Trophoblast cell (in vitro differentiated cells and primary cell): Measurements from ENCODE around the gene SIRPA.

Experiments
- DNase-seq, 2 donors: peaks; one replicate each; pipeline ENCODE4 v3.0.0-alpha.2; 2016
- H2AFZ ChIP-seq: 2 replicates; pipeline ENCODE4 v1.6.1; 2013; ENCODE audit warnings: low read length, moderate library complexity, mild to moderate bottlenecking; ENCODE audit not compliant: insufficient read depth, poor library complexity
- H2AK5ac ChIP-seq: 2 replicates; pipeline ENCODE4 v1.6.1; 2013; ENCODE audit warnings: mild to moderate bottlenecking, low read length
- H2BK120ac ChIP-seq: 2 replicates; pipeline ENCODE4 v1.6.1; 2013; ENCODE audit warnings: low read length, mild to moderate bottlenecking, moderate library complexity; ENCODE audit not compliant: insufficient read depth, poor library complexity
- H2BK12ac ChIP-seq: 2 replicates; pipeline ENCODE4 v1.6.1; 2013; ENCODE audit warnings: mild to moderate bottlenecking, low read length, moderate library complexity
- H2BK5ac ChIP-seq: 2 replicates; pipeline ENCODE4 v1.6.1; 2013; ENCODE audit warnings: low read length, low read depth, moderate library complexity, mild to moderate bottlenecking; ENCODE audit not compliant: poor library complexity
- H3K14ac ChIP-seq: 2 replicates; pipeline ENCODE4 v1.6.1; 2013; ENCODE audit warnings: mild to moderate bottlenecking, low read length
- H3K18ac ChIP-seq: 2 replicates; pipeline ENCODE4 v1.6.1; 2013; ENCODE audit warnings: mild to moderate bottlenecking, low read length
- H3K23ac ChIP-seq: 2 replicates; pipeline ENCODE4 v1.6.1; 2013; ENCODE audit warnings: low read length
- H3K27ac ChIP-seq: 2 replicates; pipeline ENCODE4 v1.5.1; 2013; ENCODE audit warnings: low read depth, mild to moderate bottlenecking, inconsistent platforms, low read length, moderate library complexity
- H3K27me3 ChIP-seq: 2 replicates; pipeline ENCODE4 v1.6.1; 2013; ENCODE audit warnings: inconsistent platforms, mild to moderate bottlenecking, low read length, moderate library complexity; ENCODE audit not compliant: insufficient read depth
- H3K36me3 ChIP-seq, 2 experiments: 1 replicate in 1 of 2; 2 replicates in 1 of 2; pipeline ENCODE4 v1.6.1; 2013; ENCODE audit warnings: low read length in 2 of 2, mild to moderate bottlenecking in 2 of 2, moderate library complexity in 1 of 2; ENCODE audit not compliant: insufficient read depth in 2 of 2, control insufficient read depth in 1 of 2
- H3K4ac ChIP-seq: 2 replicates; pipeline ENCODE4 v1.6.1; 2013; ENCODE audit warnings: low read depth, mild to moderate bottlenecking, low read length, moderate library complexity
- H3K4me1 ChIP-seq, 2 experiments: 1 replicate in 1 of 2; 2 replicates in 1 of 2; pipeline ENCODE4 v1.6.1; 2013; ENCODE audit warnings: low read length in 2 of 2, mild to moderate bottlenecking in 2 of 2, moderate library complexity in 1 of 2; ENCODE audit not compliant: insufficient read depth in 2 of 2, control insufficient read depth in 1 of 2
- H3K4me2 ChIP-seq: 2 replicates; pipeline ENCODE4 v1.6.1; 2013; ENCODE audit warnings: inconsistent platforms, mild to moderate bottlenecking, low read length, moderate library complexity
- H3K4me3 ChIP-seq: 2 replicates; pipeline ENCODE4 v1.5.1; 2013; ENCODE audit warnings: mild to moderate bottlenecking, low read depth, low read length, inconsistent platforms
- H3K79me1 ChIP-seq: one replicate; pipeline ENCODE4 v1.6.1; 2013; ENCODE audit warnings: low read length
- H3K79me2 ChIP-seq: 2 replicates; pipeline ENCODE4 v1.6.1; 2013; ENCODE audit warnings: low read length, mild to moderate bottlenecking; ENCODE audit not compliant: control insufficient read depth, insufficient read depth, poor library complexity
- H3K9ac ChIP-seq: 2 replicates; pipeline ENCODE4 v1.6.1; 2013; ENCODE audit warnings: mild to moderate bottlenecking, low read length
- H3K9me3 ChIP-seq: 2 replicates; pipeline ENCODE4 v1.6.1; 2013; ENCODE audit warnings: low read depth, mild to moderate bottlenecking, control low read depth, inconsistent platforms, low read length; ENCODE audit not compliant: insufficient read depth
- H4K12ac ChIP-seq: 2 replicates; pipeline ENCODE4 v1.6.1; 2013; ENCODE audit warnings: low read depth, mild to moderate bottlenecking, low read length, moderate library complexity
- H4K8ac ChIP-seq: 2 replicates; pipeline ENCODE4 v1.6.1; 2013; ENCODE audit warnings: low read depth, mild to moderate bottlenecking, low read length, moderate library complexity
- H4K91ac ChIP-seq: one replicate; pipeline ENCODE4 v1.6.1; 2013; ENCODE audit warnings: low read depth, mild to moderate bottlenecking, low read length, moderate library complexity
- WGBS: extraction: QIAGEN DNeasy Blood & Tissue Kit; methylation state at CpG from one replicate; pipeline ENCODE4 v1.1.7; 2013; ENCODE audit warnings: missing lambda C conversion rate; ENCODE audit not compliant: insufficient read length, insufficient coverage; ENCODE audit errors: extremely low coverage; 5-methylcytosine and 5-hydroxymethylcytosine counted together

Gene SIRPA

GRCh38 chr20:1879369-1879768 lies 15.8 kb upstream of the SIRPA start:
- Histone ChIP-seq H3K4me1 (peaks cover 0 to 2% of the 10 kb centered on the region in 2 experiments), H3K4me3 (no peak overlapping the region), H2BK12ac (no peak overlapping the region), H3K27ac (no peak overlapping the region), H3K79me1 (no peaks in the 10 kb centered on the region), H2AFZ (no peak overlapping the region), H2AK5ac (no peak overlapping the region), H3K14ac (no peak overlapping the region), H3K79me2 (no peaks in the 10 kb centered on the region), H4K91ac (no peak overlapping the region), H3K9ac (no peak overlapping the region), H2BK5ac (no peak overlapping the region), H3K4ac (no peak overlapping the region), H4K12ac (no peak overlapping the region), H3K4me2 (no peak overlapping the region), H3K27me3 (no peaks in the 10 kb centered on the region), H3K23ac (no peak overlapping the region), H4K8ac (no peak overlapping the region), H3K9me3 (no peaks in the 10 kb centered on the region), H3K36me3 (no peaks in the 10 kb centered on the region), H2BK120ac (no peak overlapping the region), H3K18ac (no peak overlapping the region)
- DNase-seq = peak in 1 of 2 donors; percentile 14
- WGBS = no CpG with 5 or more reads among the region's 9 CpGs

GRCh38 chr20:1879934-1880333 lies 15.3 kb upstream of the SIRPA start:
- Histone ChIP-seq H3K18ac (no peak overlapping the region), H3K4ac (no peak overlapping the region), H2BK12ac (no peak overlapping the region), H2AFZ (no peak overlapping the region), H3K79me2 (no peaks in the 10 kb centered on the region), H4K8ac (no peak overlapping the region), H3K23ac (no peak overlapping the region), H3K9me3 (no peaks in the 10 kb centered on the region), H3K9ac (no peak overlapping the region), H3K79me1 (no peaks in the 10 kb centered on the region), H3K36me3 (no peaks in the 10 kb centered on the region), H3K27me3 (no peaks in the 10 kb centered on the region), H2AK5ac (no peak overlapping the region), H3K4me2 (no peak overlapping the region), H3K4me3 (no peak overlapping the region), H3K27ac (no peak overlapping the region), H2BK120ac (no peak overlapping the region), H4K12ac (no peak overlapping the region), H3K4me1 (peaks cover 0 to 2% of the 10 kb centered on the region in 2 experiments), H4K91ac (no peak overlapping the region), H2BK5ac (no peak overlapping the region), H3K14ac (no peak overlapping the region)
- DNase-seq = peak in 1 of 2 donors; percentile 19
- whole genome bisulfite sequencing = no CpG with 5 or more reads among the region's 4 CpGs

- no peak for DNase-seq
- Histone ChIP-seq H3K18ac (no peak overlapping the region), H4K12ac (no peak overlapping the region), H3K23ac (no peak overlapping the region), H3K4me3 (no peak overlapping the region), H3K4me1 (peaks cover 0 to 2% of the 10 kb centered on the region in 2 experiments), H3K4ac (no peak overlapping the region), H3K79me1 (no peaks in the 10 kb centered on the region), H3K36me3 (no peaks in the 10 kb centered on the region), H3K9ac (no peak overlapping the region), H3K4me2 (no peak overlapping the region), H3K14ac (no peak overlapping the region), H3K9me3 (no peaks in the 10 kb centered on the region), H3K79me2 (no peaks in the 10 kb centered on the region), H2BK120ac (no peak overlapping the region), H2AK5ac (no peak overlapping the region), H2BK5ac (no peak overlapping the region), H3K27ac (no peak overlapping the region), H2BK12ac (no peak overlapping the region), H2AFZ (no peak overlapping the region), H4K8ac (no peak overlapping the region), H4K91ac (no peak overlapping the region), H3K27me3 (no peaks in the 10 kb centered on the region)
- no CpG with 5 or more reads among the region's 6 CpGs for WGBS
Observed at GRCh38 chr20:1880529-1881239, 14.5 kb upstream of the SIRPA start.

- H2BK5ac ChIP-seq = no peak overlapping the region
- H2BK120ac ChIP-seq = no peak overlapping the region
- no CpG with 5 or more reads among the region's 12 CpGs for WGBS
- H3K4ac ChIP-seq = no peak overlapping the region
- no peak overlapping the region for H2AFZ ChIP-seq
- H4K91ac ChIP-seq = no peak overlapping the region
- no peak overlapping the region for H3K4me2 ChIP-seq
- H3K27me3 ChIP-seq = no peaks in the 10 kb centered on the region
- H3K4me3 ChIP-seq = no peak overlapping the region
- no peak overlapping the region for H3K9ac ChIP-seq
- no peak overlapping the region for H4K12ac ChIP-seq
- H3K36me3 ChIP-seq = no peaks in the 10 kb centered on the region
- no peaks in the 10 kb centered on the region for H3K79me1 ChIP-seq
- H3K27ac ChIP-seq = no peak overlapping the region
- H2BK12ac ChIP-seq = no peak overlapping the region
- H3K23ac ChIP-seq = no peak overlapping the region
- H3K9me3 ChIP-seq = no peaks in the 10 kb centered on the region
- no peak overlapping the region for H3K18ac ChIP-seq
- no peak overlapping the region for H2AK5ac ChIP-seq
- H3K4me1 ChIP-seq = peaks cover 0 to 2% of the 10 kb centered on the region in 2 experiments
- DNase-seq = no peak
- no peak overlapping the region for H3K14ac ChIP-seq
- H3K79me2 ChIP-seq = no peaks in the 10 kb centered on the region
- no peak overlapping the region for H4K8ac ChIP-seq
Observed at GRCh38 chr20:1881240-1881835, 13.9 kb upstream of the SIRPA start.
